ENCODE results near the gene LRIG1. TPM values are rescaled to one million over a fixed set of nuclear protein-coding genes. Genes with fewer than 3 reads are reported as not detected.

LRIG1 gene
- total and polyA plus RNA-seq, 10 of the 15 experiments (the other 5 are each of a cell fraction or from before 2014, with no cell fraction given): 0.84 to 16.4 (median 8.1) TPM

DNA sequence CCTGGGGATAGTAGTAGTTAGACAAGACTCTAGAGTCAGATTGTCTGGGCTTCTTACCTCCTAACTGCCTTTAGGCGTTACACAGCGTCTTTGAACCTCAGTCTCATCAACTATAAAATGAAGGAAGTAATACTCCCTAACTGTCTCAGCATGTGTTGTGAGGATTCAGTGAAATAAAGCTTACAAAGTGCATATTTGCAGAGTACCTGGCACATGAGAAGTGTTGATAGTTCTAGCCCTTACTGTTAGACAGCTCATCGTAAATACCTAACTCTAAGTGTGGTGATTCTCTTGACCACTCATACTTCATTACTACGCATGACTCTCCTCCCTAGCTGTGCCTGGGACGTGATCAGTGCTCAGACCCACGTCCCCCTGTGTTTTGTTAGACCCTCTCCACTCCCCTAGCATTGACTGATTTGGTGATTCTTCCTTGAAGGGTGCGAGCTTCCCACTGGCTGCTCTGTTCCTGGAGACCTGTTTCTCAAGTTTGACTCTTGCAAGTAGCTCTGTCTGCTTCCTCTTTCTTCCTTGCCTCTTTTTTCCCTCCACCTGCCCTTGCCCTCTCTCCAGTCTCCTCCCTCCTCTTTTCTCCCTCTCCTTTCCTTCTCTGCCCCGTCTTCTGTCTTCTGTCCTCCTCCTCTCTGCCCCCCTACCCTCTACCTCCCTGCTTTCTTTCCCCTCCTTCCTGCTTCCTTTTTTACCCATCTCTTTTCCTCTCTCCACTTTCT lies 155.8 kb downstream of the LRIG1 start:
- Histone ChIP-seq H4K20me1 (ENCODE audit: control insufficient read depth, insufficient read depth) (no peaks in the 10 kb centered on the region), H3K79me2 (ENCODE audit: control insufficient read depth, insufficient read depth, low read length) (no peaks in the 10 kb centered on the region), H2AFZ (ENCODE audit: control insufficient read depth, low read depth, low read length) (no peak overlapping the region), H3K4me1 (ENCODE audit: control insufficient read depth, insufficient read depth, low read length) (no peaks in the 10 kb centered on the region), H3K4me2 (ENCODE audit: control insufficient read depth, insufficient read depth) (no peak overlapping the region), H3K27me3 (replicated peaks in 1 of 2; ENCODE audit: control insufficient read depth in 2 of 2, insufficient read depth in 2 of 2, low read length in 1 of 2) (no peaks in the 10 kb centered on the region), H3K36me3 (ENCODE audit: control insufficient read depth in 2 of 2, insufficient read depth in 2 of 2, low read length in 1 of 2) (no peaks in the 10 kb centered on the region), H3K4me3 (no peak overlapping the region), H3K9me3 (replicated peaks; ENCODE audit: control insufficient read depth, insufficient read depth, low read length) (no peaks in the 10 kb centered on the region), H3K9ac (ENCODE audit: control insufficient read depth, insufficient read depth, low read length) (no peak overlapping the region), H3K27ac (ENCODE audit: control insufficient read depth, insufficient read depth) (no peak overlapping the region)
- in situ Hi-C loops (cut with MboI): no loop called here
- no TSS peak for BruUV-seq (replicated peaks)
- ChIA-PET SMC1A (ENCODE audit: uncharacterized antibody, unreplicated experiment) (interaction anchor here (0.5 to 2.2 kb wide), 3 partner anchors 9 to 199 kb away, joined by 3 to 16 read pairs (median 6); no protein-coding TSS in a partner anchor), RAD21 (ENCODE audit: unreplicated experiment) (interaction anchor here (0.7 to 1.3 kb wide), 4 partner anchors 11 to 68 kb away, joined by 3 to 4 read pairs (median 3); no protein-coding TSS in a partner anchor), CTCF (interaction anchor here (1.0 to 1.9 kb wide), 3 partner anchors 9 to 28 kb away, joined by 3 to 7 read pairs (median 4); no protein-coding TSS in a partner anchor), POLR2A (no interaction called here)
- ATAC-seq (no peak), DNase-seq (ENCODE audit: low read depth, low spot score) (no peak), FAIRE-seq (no peak)
- WGBS (ENCODE audit: insufficient coverage, insufficient replicate concordance, low lambda C conversion rate, missing lambda C conversion rate): 81% methylated on average over 8 of the region's 8 CpGs
- intact Hi-C loops (cut with micrococcal nuclease; ENCODE audit: unreplicated experiment): no loop called here
- TF ChIP-seq IRF3 (IDR thresholded peaks at IDR 0.05) (no peak), HCFC1 (IDR thresholded peaks at IDR 0.05; ENCODE audit: low read length) (no peak), EZH2 (IDR thresholded peaks at IDR 0.05; ENCODE audit: borderline replicate concordance, control insufficient read depth, low read depth, low read length) (no peak), BRCA1 (IDR thresholded peaks at IDR 0.05; ENCODE audit: low read depth, low read length) (no peak), POU2F2 (IDR thresholded peaks at IDR 0.05; ENCODE audit: borderline replicate concordance, low read depth, low read length) (no peak), ATF2 (IDR thresholded peaks at IDR 0.05; ENCODE audit: low read length) (no peak), RUNX3 (IDR thresholded peaks at IDR 0.05; ENCODE audit: low read length) (no peak), MYB (IDR thresholded peaks at IDR 0.05; ENCODE audit: borderline replicate concordance, low read depth, low read length) (no peak), BHLHE40 (IDR thresholded peaks at IDR 0.05; ENCODE audit: borderline replicate concordance in 1 of 2, low read depth in 2 of 2, low read length in 1 of 2) (no peak), RB1 (IDR thresholded peaks at IDR 0.05; ENCODE audit: borderline replicate concordance) (no peak)
- TF ChIP-seq, protein P1, sequence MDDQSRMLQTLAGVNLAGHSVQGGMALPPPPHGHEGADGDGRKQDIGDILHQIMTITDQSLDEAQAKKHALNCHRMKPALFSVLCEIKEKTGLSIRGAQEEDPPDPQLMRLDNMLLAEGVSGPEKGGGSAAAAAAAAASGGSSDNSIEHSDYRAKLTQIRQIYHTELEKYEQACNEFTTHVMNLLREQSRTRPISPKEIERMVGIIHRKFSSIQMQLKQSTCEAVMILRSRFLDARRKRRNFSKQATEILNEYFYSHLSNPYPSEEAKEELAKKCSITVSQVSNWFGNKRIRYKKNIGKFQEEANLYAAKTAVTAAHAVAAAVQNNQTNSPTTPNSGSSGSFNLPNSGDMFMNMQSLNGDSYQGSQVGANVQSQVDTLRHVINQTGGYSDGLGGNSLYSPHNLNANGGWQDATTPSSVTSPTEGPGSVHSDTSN (IDR thresholded peaks at IDR 0.05; ENCODE audit: insufficient replicate concordance, low read depth, low read length): no peak
